ENCODE data around the gene ALDOC.

DNA sequence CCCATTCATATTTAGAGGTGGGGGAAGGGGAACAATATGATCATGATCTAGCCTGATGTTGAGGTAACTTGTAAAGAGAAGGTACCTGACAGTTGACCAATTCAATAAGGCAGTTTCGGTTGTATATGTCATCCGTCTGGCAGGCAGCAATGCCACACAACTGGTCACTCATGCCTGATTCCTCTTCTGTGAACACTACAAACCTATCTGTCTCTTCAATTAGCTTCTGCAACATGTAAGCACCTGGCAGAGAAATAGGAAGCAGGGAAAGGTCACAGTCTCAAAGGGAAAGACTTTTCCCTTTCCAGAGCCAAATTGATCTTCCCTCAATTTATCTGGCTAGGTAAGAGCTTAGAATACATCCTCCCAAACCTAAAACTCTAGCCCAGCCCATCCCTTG lies 47.5 kb upstream of the ALDOC start:
- TF ChIP-seq, protein P1, sequence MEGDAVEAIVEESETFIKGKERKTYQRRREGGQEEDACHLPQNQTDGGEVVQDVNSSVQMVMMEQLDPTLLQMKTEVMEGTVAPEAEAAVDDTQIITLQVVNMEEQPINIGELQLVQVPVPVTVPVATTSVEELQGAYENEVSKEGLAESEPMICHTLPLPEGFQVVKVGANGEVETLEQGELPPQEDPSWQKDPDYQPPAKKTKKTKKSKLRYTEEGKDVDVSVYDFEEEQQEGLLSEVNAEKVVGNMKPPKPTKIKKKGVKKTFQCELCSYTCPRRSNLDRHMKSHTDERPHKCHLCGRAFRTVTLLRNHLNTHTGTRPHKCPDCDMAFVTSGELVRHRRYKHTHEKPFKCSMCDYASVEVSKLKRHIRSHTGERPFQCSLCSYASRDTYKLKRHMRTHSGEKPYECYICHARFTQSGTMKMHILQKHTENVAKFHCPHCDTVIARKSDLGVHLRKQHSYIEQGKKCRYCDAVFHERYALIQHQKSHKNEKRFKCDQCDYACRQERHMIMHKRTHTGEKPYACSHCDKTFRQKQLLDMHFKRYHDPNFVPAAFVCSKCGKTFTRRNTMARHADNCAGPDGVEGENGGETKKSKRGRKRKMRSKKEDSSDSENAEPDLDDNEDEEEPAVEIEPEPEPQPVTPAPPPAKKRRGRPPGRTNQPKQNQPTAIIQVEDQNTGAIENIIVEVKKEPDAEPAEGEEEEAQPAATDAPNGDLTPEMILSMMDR (IDR thresholded peaks at IDR 0.05), result no peak
- no peak for TF ChIP-seq POLR2A (IDR thresholded peaks at IDR 0.05)

All from uterus (tissue), 2 donors.